ENCODE results near the gene HAVCR1.
"Not testable (repeated sequence)": the region's sequence is repeated elsewhere in the genome, so short reads cannot be mapped to it uniquely, and the experiment has no call there.

Gene HAVCR1

DNA sequence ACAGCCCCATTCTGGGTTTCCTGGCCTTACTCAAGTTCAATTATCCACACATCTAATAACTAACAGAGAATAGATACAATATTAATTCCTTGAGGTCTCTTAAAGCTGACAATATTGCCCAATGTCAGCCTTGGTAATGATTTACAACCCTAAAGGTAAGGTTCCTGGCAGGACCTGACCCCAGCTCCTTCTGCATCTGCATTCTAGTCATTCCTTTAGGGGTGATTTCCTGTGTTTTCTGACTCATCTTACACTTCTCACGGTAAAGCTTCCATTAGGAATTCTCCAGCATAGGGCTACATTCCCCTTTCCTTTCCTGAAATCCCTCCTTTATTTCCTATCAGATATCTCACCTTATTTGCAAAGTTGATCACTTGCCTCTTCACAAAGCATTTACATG is 9.3 kb downstream of the HAVCR1 start:
- no peak for DNase-seq

DNA sequence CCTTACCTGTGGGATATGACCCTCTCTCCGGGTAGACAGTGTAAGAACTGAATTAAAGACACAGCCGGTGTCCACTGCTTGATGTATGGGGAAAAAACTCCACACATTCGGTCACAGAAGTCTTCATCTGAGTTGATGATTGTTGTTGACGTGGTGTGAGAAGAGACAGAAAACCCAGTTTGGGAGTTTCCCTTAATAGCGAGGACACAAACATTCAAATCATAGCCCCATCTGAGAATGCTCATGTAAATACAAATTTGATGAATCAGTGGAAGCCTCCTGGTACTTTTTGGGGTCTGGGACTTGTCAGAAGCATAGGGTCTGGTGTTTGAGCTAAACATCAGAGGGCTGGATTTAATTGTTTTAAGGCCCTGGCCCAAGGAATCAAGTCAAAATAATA is 11.0 kb downstream of the HAVCR1 start:
- DNase-seq = no peak

DNA sequence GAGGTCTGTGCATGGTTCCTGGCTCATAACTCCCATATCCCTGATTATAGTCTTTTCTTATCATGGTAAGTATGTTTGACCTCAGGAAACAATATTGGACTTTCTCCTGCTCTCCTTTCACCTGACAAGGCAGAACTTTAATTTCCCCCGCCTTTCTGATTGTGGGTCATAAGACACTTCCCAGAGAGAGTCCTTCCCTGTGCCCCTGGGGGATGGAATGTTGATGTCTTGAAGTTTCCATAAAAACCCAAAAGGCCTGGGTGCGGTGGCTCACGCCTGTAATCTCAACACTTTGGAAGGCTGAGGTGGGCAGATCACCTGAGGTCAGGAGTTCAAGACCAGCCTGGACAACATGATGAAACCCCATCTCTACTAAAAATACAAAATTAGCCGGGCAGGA is 11.9 kb downstream of the HAVCR1 start:
- not testable (repeated sequence) for DNase-seq

GRCh38 chr5:157046041-157046440 is 12.9 kb downstream of the HAVCR1 start:
- DNase-seq = no peak

DNA sequence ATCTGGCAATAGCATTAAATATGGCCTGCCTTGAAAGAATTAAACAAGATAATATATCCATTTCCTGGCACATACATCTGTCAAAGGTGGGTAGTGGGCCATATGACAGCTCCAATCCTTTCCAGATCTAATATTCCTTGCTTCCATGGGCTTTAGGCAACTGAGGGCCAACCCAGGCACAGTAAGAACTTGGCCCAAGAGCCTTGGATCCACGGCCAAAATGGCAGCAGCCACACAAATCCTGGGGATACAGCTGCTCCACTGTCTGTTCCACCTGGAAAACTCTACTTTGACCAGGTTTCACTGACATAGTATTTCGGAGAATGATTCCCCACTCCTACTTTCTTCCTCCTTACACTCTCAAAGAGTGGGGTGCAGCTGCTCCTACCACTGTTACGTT is 13.3 kb downstream of the HAVCR1 start:
- DNase-seq = no peak

- no peak for DNase-seq
Observed at GRCh38 chr5:157038568-157039187, 20.2 kb downstream of the HAVCR1 start.

GRCh38 chr5:157034106-157035072 is 24.5 kb downstream of the HAVCR1 start:
- DNase-seq = not testable (repeated sequence)

DNA sequence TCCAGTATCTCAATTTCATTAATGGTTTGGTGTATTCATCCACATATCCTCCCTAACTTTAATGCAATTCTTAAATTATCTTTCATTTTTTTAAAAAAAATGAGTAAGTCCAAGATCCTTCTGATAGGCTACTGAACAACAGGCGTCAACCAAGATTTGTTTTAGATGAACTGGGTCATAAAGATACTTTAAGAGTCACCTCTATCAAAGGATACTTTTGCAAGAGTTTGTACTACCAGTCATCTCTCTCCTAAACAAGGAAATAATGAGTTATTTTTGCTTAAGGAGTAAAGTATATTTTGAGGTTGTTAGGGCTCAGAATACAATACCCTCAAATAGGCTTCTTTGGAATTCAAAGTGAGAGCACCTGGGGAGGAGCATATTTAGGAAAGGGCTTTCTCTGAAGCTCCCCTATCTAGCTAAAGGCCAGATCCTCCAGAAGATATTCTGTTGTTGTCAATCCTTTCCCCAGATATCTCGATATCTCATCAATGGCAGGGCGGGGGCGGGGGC is 25.8 kb downstream of the HAVCR1 start:
- no peak for DNase-seq

DNA sequence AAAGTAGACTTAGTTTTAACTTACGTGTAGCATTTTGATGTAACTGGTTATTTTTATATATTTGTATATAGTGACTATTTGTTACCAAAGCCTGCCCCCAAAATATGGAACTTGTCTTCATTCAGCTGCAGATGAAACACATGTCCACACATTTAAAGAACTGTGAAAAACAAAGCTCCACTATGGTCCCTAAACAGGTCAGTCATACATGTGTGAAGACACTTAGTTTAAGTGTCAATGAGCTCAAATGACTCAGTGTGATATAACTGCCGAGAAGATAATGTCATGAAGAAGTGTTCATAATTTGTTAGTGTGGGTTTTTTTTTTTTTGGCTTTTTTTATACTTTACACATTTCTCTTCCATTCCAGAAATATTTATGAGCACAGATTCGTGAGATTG is 28.2 kb downstream of the HAVCR1 start:
- no peak for DNase-seq

DNA sequence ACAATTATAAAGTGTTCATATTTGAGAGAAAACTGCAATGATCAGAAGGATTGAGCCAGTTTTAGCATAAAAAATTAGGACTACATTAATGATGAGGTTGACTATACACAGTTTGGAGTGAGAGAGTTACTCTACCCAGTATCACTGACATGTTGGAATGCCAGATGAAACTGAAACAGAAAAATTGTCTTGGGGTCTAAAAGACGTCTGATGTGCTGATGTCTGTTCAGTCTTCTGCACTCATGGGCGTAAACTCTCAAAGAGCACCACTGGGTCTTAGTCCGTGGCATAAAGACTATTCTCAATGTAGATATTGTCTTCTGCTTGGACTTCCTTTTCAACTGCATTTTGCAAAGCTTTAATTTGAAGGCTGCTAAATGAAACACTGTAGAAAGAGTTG is 29.5 kb downstream of the HAVCR1 start:
- no peak for DNase-seq

DNA sequence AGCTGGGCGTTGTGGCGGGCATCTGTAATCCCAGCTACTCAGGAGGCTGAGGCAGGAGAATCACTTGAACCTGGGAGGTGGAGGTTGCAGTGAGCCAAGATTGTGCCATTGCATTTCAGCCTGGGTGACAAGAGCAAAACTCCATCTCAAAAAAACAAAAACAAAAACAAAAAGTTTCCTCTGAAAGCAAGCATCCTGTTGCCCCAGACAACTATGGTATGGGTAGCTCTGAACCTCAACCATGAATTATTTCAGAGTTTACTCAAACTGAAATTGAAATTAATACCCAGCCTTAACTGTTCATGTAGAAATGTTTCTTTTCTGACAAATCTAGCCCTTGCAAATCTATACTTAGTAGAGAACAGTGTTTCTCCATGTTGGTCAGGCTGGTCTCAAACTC is 31.3 kb downstream of the HAVCR1 start:
- DNase-seq = not testable (repeated sequence)

DNA sequence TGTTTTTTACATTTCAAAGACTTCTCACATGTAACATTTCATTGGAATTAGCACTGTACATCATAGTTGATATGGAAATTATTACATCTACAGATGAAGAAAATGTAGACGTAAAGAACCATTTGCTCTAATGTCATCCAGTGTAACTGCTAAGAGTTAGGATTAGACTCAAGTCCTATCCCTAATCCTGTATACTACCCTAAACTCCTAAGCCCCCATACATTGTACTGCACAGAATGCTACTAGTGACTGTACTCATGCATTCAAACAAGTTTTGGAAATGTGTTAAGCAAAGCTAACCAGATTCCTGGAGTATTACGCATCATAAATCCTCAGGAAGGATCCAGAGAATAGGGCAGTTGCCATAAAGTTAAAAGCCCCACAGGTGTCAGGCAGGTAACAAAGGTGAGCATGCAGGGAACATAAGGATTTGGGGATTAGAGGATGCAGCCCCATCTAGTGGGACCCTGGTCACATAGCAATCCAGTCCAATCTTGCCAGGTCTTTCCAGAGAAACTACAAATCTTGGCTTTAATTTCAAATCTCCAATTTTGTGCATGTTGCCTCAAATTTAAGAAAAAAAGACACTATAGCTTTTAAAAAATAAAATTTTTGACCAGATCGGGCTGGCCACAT is 32.0 kb downstream of the HAVCR1 start:
- no peak for DNase-seq

DNA sequence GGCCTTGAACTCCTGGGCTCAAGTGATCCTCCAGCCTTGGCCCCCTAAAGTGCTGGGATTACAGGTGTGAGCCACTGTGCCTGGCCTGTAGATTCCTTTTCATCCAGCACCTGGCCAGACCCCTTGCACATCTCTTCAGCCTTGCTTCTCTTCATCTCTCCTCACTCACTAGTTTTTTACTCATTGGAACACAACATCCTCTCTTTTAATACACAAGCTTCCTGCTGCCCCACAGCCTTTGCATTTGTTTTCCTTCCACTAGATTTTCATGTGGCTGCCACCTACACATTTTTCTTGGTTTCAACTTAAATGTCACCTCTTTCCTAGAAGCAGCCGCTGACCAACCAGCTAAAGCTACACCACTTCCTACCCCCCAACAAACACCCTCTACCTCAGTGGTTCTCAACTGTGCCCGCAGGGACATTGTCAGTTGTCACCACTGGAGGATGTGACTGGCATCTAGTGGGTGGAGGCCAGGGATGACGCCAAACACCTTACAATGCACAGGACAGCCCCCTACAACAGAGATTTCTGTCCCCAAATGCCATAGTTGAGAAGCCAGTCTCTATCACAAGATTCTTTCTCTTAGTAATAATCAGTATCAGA is 33.7 kb downstream of the HAVCR1 start:
- peak; percentile 64 for DNase-seq

DNA sequence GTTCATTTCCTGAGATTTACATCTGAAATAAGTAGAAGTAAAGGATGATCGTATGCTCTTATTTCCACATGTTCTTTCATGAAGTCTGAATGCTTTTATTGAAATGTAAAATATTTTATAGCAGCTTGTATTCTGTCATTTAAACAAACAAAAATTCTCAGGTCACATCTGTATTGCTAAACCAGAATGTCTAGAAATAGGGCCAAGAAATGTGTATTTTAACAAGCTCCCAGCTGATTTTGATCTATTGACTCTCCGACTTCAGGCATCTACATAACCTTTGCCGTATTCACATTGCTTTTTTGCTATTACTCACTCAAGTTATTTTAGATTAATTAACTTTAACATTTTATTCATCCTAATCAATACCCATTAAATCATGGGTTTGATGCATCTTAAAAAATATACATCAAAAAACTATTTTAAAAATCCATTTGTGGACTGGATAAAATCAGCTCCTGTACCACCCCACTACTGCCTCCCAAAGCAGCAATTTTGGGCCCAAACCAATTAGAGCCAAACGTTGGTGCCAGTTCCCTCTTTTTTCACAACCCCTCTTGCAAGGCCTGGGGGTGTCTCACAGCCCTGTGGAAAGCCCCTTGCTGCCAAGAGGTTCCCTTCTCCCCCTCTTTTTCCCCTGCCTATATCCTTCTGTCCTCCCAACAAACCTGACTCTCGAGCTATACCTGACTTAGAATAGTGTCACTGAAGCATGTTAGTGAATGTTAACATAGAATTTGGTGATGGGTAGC is 34.5 kb downstream of the HAVCR1 start:
- DNase-seq = no peak

DNA sequence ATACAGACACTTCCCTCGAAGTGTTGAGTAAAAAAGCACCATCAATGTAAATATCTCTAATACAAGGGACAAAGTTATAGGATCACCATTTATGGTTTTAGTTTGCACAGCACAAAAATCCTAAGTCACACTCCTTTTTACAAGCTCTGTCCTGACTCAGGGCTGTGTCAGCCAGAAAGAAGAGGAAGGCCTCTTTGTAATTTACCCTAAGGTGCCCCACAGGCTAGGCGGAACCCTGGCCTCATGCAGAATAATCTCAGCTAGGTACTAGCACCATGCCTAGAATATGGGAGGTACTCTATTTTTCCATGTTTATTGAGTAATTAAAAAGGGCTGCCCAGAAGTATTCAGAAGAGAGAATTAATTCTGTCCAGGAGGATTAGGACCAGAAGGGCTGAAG is 36.9 kb downstream of the HAVCR1 start:
- no peak for DNase-seq

GRCh38 chr5:157020511-157021222 is 38.2 kb downstream of the HAVCR1 start:
- no peak for DNase-seq

- no peak for DNase-seq
Observed at GRCh38 chr5:157020002-157020401, 38.9 kb downstream of the HAVCR1 start.

DNA sequence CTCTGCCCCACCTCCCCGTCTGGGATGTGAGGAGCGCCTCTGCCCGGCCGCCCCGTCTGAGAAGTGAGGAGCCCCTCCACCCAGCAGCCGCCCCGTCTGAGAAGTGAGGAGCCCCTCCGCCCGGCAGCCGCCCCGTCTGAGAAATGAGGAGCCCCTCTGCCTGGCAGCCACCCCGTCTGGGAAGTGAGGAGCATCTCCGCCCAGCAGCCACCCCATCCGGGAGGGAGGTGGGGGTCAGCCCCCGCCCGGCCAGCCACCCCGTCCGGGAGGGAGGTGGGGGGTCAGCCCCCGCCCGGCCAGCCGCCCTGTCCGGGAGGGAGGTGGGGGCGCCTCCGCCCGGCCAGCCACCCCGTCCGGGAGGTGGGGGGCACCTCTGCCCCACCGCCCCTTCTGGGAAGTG is 44.8 kb downstream of the HAVCR1 start:
- DNase-seq = not testable (repeated sequence)

- DNase-seq = no peak
Observed at GRCh38 chr5:157006262-157006661, 52.7 kb downstream of the HAVCR1 start.

DNA sequence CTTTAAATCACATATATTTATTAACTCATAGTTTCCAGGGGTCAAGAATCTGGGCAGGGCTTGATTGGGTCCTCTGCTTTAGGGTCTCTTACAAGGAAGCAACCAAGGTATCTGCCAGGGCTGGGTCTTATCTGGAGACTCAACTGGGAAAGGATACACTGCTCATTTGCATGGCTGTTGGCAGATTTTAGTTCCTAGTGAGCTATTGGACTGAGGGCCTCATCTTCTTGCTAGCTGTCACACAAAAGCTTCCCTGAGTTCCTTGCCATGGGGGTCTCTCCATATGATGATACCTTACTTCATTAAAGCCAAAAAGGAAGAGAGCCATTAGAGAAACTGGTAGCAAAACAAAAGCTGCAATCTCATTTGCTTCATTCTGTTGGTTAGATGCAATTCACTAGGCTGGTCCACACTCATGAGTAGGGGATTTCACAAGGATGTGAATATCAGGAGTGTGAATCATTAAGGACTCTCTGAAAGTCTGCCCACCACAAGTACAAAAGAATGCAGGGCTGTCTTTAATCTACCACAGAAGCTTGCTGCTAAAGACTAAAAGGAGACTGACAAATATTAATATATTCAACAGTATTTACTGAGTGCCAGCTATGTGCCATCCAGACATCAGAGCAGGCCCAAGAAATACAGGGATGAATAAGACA is 53.9 kb downstream of the HAVCR1 start:
- DNase-seq = no peak

DNA sequence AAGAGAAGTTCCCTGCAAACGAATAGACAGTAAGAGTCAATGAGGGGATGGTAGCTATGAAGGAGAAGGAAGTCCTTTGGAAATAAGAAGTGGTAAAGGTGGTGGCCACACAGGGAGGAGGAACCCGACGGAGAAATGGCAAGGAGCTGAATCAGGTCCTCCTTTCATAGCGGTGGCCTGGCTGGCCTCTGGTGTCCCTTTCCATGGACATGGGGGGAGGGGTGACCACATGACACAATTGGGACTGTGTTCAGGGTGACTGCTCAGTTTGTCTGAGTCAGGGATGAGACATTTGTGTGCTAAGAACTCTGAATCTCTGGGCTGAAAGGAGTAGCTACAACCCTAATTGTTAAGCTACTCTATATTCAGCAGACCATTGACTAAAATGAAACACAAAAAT is 67.2 kb downstream of the HAVCR1 start:
- no peak for DNase-seq
